ENCODE results near the gene RBFOX1. TPM values are rescaled to one million over a fixed set of nuclear protein-coding genes. Genes with fewer than 3 reads are reported as not detected.

Gene RBFOX1
- polyA plus RNA-seq, 1 donor from 2014 or later: 56.8 TPM

- no peaks in the 10 kb centered on the region for H3K9me3 ChIP-seq (ENCODE audit: low read length)
- H3K9ac ChIP-seq (ENCODE audit: low read length): no peak overlapping the region
- H3K36me3 ChIP-seq (ENCODE audit: insufficient read depth, low read length): no peaks in the 10 kb centered on the region
- no peaks in the 10 kb centered on the region for H4K20me1 ChIP-seq (ENCODE audit: insufficient read depth)
- no peaks in the 10 kb centered on the region for H3K9me2 ChIP-seq (ENCODE audit: insufficient read depth, low read length)
- H3K79me2 ChIP-seq (replicated peaks; ENCODE audit: insufficient read depth, low read length): no peaks in the 10 kb centered on the region
- TF ChIP-seq POLR2AphosphoS5 (IDR thresholded peaks at IDR 0.05) (no peak), CTCF (IDR thresholded peaks at IDR 0.05; ENCODE audit: poor library complexity, severe bottlenecking) (no peak), EP300 (conservative IDR thresholded peaks at IDR 0.05; ENCODE audit: poor library complexity, severe bottlenecking) (no peak), EZH2 (IDR thresholded peaks at IDR 0.05; ENCODE audit: borderline replicate concordance, insufficient read depth, low read length, poor library complexity, severe bottlenecking) (no peak), MXI1 (conservative IDR thresholded peaks at IDR 0.05; ENCODE audit: poor library complexity, severe bottlenecking) (no peak), SMC3 (conservative IDR thresholded peaks at IDR 0.05; ENCODE audit: poor library complexity) (no peak), REST (IDR thresholded peaks at IDR 0.05; ENCODE audit: borderline replicate concordance) (no peak), TAF1 (IDR thresholded peaks at IDR 0.05; ENCODE audit: low read depth) (no peak), RAD21 (conservative IDR thresholded peaks at IDR 0.05) (no peak)
- H3F3A ChIP-seq (ENCODE audit: insufficient read depth, low read length, poor library complexity, severe bottlenecking): no peaks in the 10 kb centered on the region
- no peak overlapping the region for H3K4me2 ChIP-seq (ENCODE audit: low read length)
- H3K27me3 ChIP-seq (ENCODE audit: insufficient read depth, low read depth, low read length): no peaks in the 10 kb centered on the region
- H3K27ac ChIP-seq (ENCODE audit: low read length): no peak overlapping the region
- no peak overlapping the region for H3K4me3 ChIP-seq (ENCODE audit: low read length)
- no peak overlapping the region for H2AFZ ChIP-seq (ENCODE audit: low read depth, low read length)
These were observed 412.6 kb downstream of the RBFOX1 start for GRCh38 chr16:7745276-7745675.

GRCh38 chr16:7746941-7747340 lies 414.3 kb downstream of the RBFOX1 start:
- no peaks in the 10 kb centered on the region for H4K20me1 ChIP-seq (ENCODE audit: insufficient read depth)
- TF ChIP-seq EZH2 (IDR thresholded peaks at IDR 0.05; ENCODE audit: borderline replicate concordance, insufficient read depth, low read length, poor library complexity, severe bottlenecking) (no peak), RAD21 (conservative IDR thresholded peaks at IDR 0.05) (no peak), EP300 (conservative IDR thresholded peaks at IDR 0.05; ENCODE audit: poor library complexity, severe bottlenecking) (no peak), CTCF (IDR thresholded peaks at IDR 0.05; ENCODE audit: poor library complexity, severe bottlenecking) (no peak), TAF1 (IDR thresholded peaks at IDR 0.05; ENCODE audit: low read depth) (no peak), SMC3 (conservative IDR thresholded peaks at IDR 0.05; ENCODE audit: poor library complexity) (no peak), MXI1 (conservative IDR thresholded peaks at IDR 0.05; ENCODE audit: poor library complexity, severe bottlenecking) (no peak), REST (IDR thresholded peaks at IDR 0.05; ENCODE audit: borderline replicate concordance) (no peak), POLR2AphosphoS5 (IDR thresholded peaks at IDR 0.05) (no peak)
- H3K9ac ChIP-seq (ENCODE audit: low read length): no peak overlapping the region
- no peaks in the 10 kb centered on the region for H3K9me2 ChIP-seq (ENCODE audit: insufficient read depth, low read length)
- no peaks in the 10 kb centered on the region for H3F3A ChIP-seq (ENCODE audit: insufficient read depth, low read length, poor library complexity, severe bottlenecking)
- H3K79me2 ChIP-seq (replicated peaks; ENCODE audit: insufficient read depth, low read length): no peaks in the 10 kb centered on the region
- H3K4me2 ChIP-seq (ENCODE audit: low read length): no peak overlapping the region
- no peak overlapping the region for H2AFZ ChIP-seq (ENCODE audit: low read depth, low read length)
- no peak overlapping the region for H3K4me3 ChIP-seq (ENCODE audit: low read length)
- no peaks in the 10 kb centered on the region for H3K9me3 ChIP-seq (ENCODE audit: low read length)
- no peaks in the 10 kb centered on the region for H3K36me3 ChIP-seq (ENCODE audit: insufficient read depth, low read length)
- H3K27me3 ChIP-seq (ENCODE audit: insufficient read depth, low read depth, low read length): no peaks in the 10 kb centered on the region
- H3K27ac ChIP-seq (ENCODE audit: low read length): no peak overlapping the region
